Skin epidermis (tissue), 12 donors: ENCODE measurements around the gene APC2.

Source experiments
- H3K27ac ChIP-seq, 21 experiments: fragments of 200-600 bp; sonication (generic) in 11 of 21; one replicate each; pipeline ENCODE4 v1.5.0; 2020; ENCODE audit warnings: mild to moderate bottlenecking in 3 of 21, inconsistent platforms in 2 of 21, moderate library complexity in 2 of 21
- H3K4me3 ChIP-seq, 7 experiments: fragments of 200-600 bp; sonication (generic) in 2 of 7; one replicate each; pipeline ENCODE4 v1.5.0; 2020; ENCODE audit warnings: inconsistent platforms in 2 of 7, mild to moderate bottlenecking in 2 of 7, moderate library complexity in 1 of 7

Gene APC2

GRCh38 chr19:1503925-1504773 is 54.2 kb downstream of the APC2 start:
- H3K4me3 ChIP-seq = no peak overlapping the region
- no peak overlapping the region for H3K27ac ChIP-seq

GRCh38 chr19:1505012-1505411 is 55.1 kb downstream of the APC2 start:
- no peak overlapping the region for H3K4me3 ChIP-seq
- H3K27ac ChIP-seq = no peak overlapping the region

DNA sequence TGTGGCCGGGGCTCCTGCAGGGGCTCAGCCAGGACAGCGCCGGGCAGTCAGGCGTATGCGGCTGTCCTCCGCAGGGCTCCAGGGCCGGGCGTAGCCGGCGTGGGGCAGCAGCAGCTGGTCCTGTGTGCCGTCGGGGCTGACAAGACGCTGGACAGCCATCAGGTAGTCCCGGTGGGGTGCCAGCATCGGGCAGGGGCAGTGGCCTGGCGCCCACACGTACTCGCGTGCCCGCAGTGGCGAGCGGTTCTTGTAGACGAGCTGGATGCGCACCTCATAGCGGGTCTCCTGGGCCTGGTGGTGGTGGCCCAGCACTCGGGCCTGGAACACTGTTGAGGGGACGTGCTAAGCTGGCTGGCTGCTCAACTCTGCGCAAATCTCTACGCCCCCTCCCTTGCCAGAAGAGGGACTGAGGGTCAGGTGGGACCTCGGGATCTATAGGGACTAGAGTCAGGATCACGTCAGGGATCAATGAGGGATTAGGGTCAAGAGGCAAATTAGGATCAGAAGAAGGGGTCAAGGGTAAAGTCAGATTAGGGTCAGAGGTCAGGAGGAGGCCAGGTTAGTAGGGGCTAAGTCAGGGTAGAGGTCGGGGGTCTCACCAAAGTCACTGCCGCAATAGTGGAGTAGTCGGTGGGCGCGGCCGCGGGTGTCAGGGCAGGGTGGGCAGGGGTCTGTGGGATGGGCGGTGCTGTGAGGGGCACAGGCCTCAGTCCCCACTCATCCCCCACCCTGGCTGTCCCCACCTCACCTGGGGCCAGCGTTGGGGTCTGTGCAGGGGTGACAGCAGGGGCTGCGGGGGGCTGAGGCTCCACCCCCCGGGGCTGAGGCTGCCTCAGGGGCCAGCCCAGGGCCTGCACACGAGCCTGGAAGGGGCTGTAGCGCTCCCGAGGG is 56.3 kb downstream of the APC2 start:
- Histone ChIP-seq H3K4me3 (no peak overlapping the region), H3K27ac (no peak overlapping the region)

DNA sequence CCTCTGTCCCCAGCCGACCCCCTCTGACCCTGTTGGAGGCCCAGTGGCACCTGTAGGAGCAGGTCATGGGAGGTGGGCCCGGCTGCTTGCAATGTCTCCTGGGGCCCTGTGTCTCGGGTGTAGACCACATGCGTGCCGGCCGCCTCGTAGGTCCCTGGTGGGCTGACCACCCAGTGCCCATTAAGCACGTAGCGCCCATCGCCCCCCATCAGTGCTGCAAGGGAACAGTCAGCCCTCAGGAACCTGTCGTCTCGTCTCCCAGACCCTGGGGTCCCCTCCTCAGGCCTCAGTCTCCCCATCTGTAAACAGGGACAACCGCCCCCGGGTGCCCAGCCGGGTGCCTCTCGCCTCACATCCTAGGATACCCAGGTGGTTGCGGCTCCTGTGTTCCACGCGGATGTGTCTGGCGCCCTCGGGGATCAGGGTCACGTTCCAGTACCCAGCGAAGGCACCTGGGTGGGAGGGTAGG is 57.3 kb downstream of the APC2 start:
- Histone ChIP-seq H3K4me3 (peak overlapping the region in 1 of 7 experiments; percentile 39), H3K27ac (peak overlapping the region in 9 of 21 experiments; percentile 17 to 77 (median 59))

- H3K4me3 ChIP-seq = peak overlapping the region in 6 of 7 experiments; percentile 12 to 42 (median 26)
Observed at GRCh38 chr19:1507763-1508506, 58.0 kb downstream of the APC2 start.

GRCh38 chr19:1508507-1508856 is 58.6 kb downstream of the APC2 start:
- H3K27ac ChIP-seq = peak overlapping the region in 7 of 21 experiments; percentile 34 to 71 (median 59)
- peak overlapping the region in 4 of 7 experiments; percentile 12 to 42 (median 36) for H3K4me3 ChIP-seq

More at GRCh38 chr19:1507763-1508506, 58.0 kb downstream of the APC2 start:
- peak overlapping the region in 15 of 21 experiments; percentile 25 to 77 (median 64) for H3K27ac ChIP-seq

GRCh38 chr19:1509602-1510441 is 59.9 kb downstream of the APC2 start:
- peak overlapping the region in 1 of 21 experiments; percentile 10 for H3K27ac ChIP-seq
- H3K4me3 ChIP-seq = no peak overlapping the region

DNA sequence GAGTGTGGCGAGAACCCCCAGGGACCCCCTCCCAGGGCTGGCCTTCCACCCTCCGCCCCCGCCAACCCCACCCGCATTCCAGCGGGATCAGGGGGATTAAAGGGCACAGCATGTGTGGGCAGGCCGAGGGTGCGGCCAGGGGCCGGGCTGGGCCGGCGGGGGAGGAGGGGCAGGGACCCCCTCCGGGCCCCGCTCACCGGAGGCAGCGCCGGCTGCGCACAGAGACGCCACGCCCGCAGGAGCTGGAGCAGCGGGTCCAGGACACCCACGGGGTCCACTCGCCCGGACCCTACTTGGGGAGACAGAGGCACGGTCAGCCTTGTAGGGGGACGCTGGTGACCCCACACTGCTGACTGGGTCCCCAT is 60.5 kb downstream of the APC2 start:
- peak overlapping the region in 1 of 21 experiments; percentile 10 for H3K27ac ChIP-seq
- H3K4me3 ChIP-seq = no peak overlapping the region

DNA sequence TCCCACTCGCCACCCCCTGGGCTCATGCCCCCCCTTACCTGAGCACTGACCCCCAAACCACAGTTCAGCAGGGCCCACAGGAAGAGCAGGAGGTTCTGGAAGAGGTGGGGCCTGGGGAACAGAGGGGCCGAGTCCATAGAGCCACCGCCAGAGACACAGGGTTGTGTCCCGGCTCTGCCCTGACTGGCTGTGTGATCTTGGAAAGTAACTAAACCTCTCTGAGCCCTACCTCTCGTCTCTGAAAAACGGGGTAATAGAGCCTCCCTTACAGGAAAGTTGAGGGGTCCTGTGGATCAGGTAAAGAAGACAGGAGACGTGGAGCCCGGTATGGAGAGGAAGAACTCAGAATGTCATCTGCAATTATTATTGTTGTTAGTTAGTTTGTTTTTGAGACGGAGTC is 60.9 kb downstream of the APC2 start:
- H3K4me3 ChIP-seq = no peak overlapping the region
- peak overlapping the region in 1 of 21 experiments; percentile 10 for H3K27ac ChIP-seq

- no peak overlapping the region for H3K4me3 ChIP-seq
- no peak overlapping the region for H3K27ac ChIP-seq
Observed at GRCh38 chr19:1511318-1512317, 61.7 kb downstream of the APC2 start.

DNA sequence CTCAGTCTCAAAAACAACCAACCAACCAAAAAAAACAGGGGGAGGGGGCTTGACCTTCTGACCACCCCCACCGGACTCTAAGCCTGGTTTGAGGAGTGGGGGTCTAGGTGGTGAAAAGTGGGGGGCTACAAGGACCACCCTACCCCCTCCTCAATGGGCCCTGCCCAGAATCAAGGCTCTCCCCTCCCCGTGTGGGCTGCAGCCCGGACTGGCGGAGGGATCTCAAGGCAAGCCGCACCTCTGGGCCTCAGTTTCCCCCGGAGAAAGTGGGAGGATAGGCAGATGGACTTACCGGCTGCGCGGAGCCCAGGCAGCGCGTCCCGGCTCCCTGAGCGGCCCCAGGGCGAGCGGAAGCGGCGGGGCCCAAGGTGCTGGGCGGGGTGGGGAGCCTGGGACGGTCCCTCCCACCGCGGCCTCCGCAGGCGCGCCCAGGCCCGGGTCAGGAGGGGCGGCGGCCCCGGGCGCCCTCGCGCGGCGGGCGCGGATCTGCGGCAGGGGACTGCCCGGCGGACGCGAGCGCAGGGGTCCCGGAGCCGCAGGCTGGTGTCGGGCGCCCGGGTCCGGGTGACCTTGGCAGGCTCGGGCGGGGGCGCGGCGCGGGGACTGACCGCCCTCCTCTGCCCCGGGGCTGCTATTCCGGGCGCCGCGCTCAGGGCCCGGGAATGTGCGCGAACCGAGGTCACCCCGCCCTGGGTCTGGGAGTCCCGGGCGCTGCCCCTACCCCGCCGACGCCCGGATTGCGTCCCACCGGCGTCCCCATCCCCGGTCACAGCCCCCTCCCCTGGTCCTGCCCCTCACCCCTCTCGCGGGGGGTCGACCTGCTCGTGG is 63.0 kb downstream of the APC2 start, which contains the start of gene ADAMTSL5:
Gene ADAMTSL5 (minus strand): TSS at position 349 of the 828 bp plus-strand sequence. CDS start 2,076 bp downstream, outside the sequence.
- Histone ChIP-seq H3K27ac (peak within 1 kb of the TSS in 9 of 21 experiments; percentile 19 to 80 (median 50)), H3K4me3 (peak within 1 kb of the TSS; percentile 15 to 46 (median 40))

- Histone ChIP-seq H3K27ac (peak overlapping the region in 9 of 21 experiments; percentile 19 to 80 (median 50)), H3K4me3 (peak overlapping the region; percentile 15 to 46 (median 40))
Observed at GRCh38 chr19:1513499-1514294, 63.8 kb downstream of the APC2 start.

DNA sequence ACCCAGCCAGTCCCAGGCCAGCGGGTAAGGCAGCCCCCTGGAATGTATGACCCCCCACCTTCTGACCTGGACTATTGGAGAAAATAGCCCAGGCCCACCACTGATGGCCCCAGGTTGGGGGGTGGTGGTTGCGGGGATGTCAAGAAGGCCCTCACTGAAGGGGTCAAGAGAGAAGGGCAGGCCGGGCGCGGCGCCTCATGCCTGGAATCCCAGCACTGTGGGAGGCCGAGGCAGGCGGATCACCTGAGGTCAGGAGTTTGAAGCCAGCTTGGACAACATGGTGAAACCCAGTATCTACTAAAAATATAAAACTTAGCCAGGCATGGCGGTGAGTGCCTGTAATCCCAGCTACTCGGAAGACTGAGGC is 64.4 kb downstream of the APC2 start:
- H3K27ac ChIP-seq = no peak overlapping the region
- no peak overlapping the region for H3K4me3 ChIP-seq

GRCh38 chr19:1514986-1515721 is 65.2 kb downstream of the APC2 start:
- no peak overlapping the region for H3K4me3 ChIP-seq
- no peak overlapping the region for H3K27ac ChIP-seq

DNA sequence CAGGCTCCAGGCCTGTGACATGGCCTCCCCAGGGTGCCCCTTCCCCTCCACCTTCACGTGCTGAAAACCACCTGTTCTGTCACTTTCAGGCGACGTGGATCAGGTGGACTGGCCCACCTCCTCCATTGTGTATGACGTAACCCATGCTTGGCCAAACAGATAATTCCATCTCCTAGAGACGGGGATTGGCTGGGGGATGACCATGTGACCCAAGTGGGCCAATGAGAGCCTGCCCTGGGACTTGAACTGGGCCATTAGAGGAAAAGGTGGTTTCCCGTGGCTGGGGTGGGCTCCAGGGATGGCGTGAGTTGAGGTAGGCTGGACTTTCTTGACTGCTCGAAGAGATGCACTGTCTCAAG is 66.5 kb downstream of the APC2 start:
- H3K27ac ChIP-seq = no peak overlapping the region
- H3K4me3 ChIP-seq = no peak overlapping the region
